ENCODE data around the gene PHF23.

Gene PHF23

DNA sequence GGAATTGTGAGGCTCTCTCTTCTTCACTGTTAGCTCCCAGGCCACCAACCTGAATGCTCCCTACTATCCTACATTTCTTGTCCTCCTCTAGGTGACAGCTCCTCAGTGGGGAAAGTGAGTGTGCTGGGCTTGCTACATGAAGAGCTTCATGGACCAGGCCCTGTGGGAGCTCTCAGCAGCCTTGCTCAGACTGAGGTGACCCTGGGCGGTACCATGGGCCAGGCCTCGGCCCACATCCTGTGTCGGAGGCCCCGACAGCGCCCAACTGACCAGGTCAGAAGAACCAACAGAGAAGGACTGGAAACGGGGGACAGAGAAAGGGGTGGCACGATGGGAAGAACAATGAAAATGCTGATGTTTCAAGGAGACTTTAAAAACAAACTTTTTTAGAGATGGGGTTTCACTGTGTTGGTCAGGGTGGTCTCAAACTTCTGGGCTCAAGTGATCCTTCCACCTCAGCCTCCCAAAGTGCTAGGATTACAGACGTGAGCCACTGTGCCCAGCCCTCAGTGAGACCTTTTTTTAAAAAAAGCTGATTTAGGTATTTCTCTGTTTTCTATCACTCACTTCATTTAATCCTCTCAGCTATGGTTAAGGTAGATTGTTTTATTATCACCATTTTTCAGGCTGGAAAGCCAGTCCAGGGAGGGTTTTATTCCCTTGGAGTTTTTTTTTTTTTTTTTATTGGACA, 17.7 kb upstream of the PHF23 start:
- DNase-seq (ENCODE audit: low read depth), result no peak
- no peak overlapping the region for H3K4me3 ChIP-seq (ENCODE audit: low read depth, low read length)
- TF ChIP-seq, protein P1, sequence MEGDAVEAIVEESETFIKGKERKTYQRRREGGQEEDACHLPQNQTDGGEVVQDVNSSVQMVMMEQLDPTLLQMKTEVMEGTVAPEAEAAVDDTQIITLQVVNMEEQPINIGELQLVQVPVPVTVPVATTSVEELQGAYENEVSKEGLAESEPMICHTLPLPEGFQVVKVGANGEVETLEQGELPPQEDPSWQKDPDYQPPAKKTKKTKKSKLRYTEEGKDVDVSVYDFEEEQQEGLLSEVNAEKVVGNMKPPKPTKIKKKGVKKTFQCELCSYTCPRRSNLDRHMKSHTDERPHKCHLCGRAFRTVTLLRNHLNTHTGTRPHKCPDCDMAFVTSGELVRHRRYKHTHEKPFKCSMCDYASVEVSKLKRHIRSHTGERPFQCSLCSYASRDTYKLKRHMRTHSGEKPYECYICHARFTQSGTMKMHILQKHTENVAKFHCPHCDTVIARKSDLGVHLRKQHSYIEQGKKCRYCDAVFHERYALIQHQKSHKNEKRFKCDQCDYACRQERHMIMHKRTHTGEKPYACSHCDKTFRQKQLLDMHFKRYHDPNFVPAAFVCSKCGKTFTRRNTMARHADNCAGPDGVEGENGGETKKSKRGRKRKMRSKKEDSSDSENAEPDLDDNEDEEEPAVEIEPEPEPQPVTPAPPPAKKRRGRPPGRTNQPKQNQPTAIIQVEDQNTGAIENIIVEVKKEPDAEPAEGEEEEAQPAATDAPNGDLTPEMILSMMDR (conservative IDR thresholded peaks at IDR 0.05; ENCODE audit: low read depth, low read length), result no peak

DNA sequence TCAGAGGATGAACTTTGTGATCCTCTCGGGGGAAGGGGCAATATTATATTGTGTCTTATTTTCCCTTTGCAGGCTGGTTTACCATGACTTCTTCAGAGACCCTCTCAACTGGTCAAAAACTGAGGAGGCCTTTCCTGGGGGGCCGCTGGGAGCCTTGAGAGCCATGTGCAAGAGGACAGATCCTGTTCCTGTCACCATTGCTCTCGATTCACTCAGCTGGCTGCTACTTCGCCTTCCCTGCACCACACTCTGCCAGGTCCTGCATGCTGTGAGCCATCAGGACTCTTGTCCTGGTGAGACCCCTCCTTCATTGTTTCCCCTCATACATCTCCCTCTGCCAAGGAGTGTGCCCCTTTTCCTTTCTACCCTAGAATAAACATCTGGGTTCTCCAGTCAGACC, 15.3 kb upstream of the PHF23 start:
- DNase-seq (ENCODE audit: low read depth), result no peak
- no peak overlapping the region for H3K4me3 ChIP-seq (ENCODE audit: low read depth, low read length)
- TF ChIP-seq, protein P1 (conservative IDR thresholded peaks at IDR 0.05; ENCODE audit: low read depth, low read length), result no peak

DNA sequence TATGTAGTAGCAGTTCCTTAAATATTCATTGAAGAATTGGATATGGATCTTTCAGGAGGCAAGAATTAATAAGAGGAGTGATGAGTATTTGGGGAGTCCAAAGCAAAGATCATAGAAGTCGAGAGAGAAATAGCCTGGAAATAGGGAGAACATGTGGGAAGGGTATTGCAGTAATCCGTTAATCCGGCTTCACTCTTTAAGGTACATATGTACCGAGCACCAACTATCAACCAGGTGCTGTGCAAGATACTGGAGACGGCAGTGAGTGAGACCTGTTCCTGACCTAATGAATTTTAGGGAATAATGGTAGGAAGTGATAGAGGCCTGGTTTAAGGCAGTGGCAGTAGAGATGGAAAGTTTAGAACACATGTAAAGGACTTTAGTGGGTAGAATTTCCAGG, 13.8 kb upstream of the PHF23 start:
- DNase-seq (ENCODE audit: low read depth), result no peak
- TF ChIP-seq, protein P1 (conservative IDR thresholded peaks at IDR 0.05; ENCODE audit: low read depth, low read length), result no peak
- H3K4me3 ChIP-seq (ENCODE audit: low read depth, low read length), result peak overlapping the region; percentile 91

DNA sequence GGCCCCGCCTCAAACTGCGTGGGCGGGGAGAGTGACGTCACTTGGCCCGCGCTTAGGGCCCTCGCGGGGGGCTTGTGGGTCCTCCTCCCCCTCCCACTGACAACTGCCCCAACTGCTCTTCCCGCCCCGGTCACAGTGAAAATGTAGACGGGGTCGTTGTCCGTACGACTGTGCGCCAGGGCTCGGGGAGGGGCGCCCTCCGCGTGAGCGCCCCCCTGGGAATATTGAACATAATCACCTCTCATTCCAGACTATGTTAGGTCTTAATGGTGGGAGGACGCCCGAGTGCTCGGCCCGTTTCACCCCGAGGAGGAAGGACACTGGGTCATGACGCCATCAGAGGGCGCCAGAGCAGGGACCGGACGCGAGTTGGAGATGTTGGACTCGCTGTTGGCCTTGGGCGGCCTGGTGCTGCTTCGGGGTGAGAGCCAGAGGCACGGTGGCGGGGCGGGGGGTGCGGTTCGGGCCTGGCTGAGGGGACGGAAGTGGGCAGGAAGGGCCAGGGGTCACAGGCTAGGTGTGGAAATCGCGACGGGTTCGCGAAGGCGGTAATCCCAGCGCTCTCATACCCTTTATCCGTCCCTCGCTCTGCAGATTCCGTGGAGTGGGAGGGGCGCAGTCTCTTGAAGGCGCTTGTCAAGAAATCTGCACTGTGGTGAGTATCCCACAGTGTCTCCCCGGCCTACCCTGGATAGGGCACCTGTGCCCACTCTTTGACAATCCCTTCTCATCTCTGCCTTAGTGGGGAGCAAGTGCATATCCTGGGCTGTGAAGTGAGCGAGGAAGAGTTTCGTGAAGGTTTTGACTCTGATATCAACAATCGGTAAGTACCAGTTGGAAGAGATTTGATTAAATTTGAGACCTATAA, 13.2 kb upstream of the PHF23 start, which contains the start of gene ELP5:
ELP5 (plus strand) TSS at position 40 of the 868 bp plus-strand sequence; CDS start at position 376, 336 bp downstream.
- peak; percentile 95 for DNase-seq (ENCODE audit: low read depth)
- peak within 1 kb of the TSS; percentile 96 for H3K4me3 ChIP-seq (ENCODE audit: low read depth, low read length)
- TF ChIP-seq, protein P1 (conservative IDR thresholded peaks at IDR 0.05; ENCODE audit: low read depth, low read length), result no peak

DNA sequence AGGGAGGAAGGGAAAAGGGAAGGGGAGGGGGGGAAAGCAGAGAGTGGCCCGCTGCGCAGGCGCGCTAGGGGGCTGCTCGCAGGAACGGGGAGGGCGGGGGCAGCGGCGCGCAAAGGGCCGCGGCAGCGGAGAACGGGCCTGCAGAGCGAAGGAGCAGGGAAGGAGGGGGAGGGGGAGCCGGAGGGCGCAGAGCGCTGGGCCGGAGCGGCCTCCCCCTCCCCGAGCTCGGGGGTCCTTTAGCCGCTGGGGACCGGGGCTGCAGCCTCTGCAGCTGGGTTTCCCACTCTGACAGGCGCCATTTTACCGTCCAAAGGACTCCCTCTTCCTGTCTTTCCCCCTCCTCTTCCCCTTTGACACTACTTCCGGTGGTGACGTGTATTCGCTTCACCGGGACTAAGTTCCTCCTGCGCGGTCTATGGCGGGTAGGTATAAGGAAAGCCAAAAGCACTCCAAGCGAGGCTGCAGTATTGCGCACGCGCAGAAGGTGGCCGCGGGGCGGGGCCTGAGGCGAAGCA, 12.5 kb upstream of the PHF23 start, which contains the start of gene CTDNEP1:
CTDNEP1 (minus strand) TSS at position 74 of the 515 bp plus-strand sequence. CDS start 438 bp downstream, outside the sequence.
- DNase-seq (ENCODE audit: low read depth), result peak; percentile 100
- TF ChIP-seq, protein P1 (conservative IDR thresholded peaks at IDR 0.05; ENCODE audit: low read depth, low read length), result no peak
- H3K4me3 ChIP-seq (ENCODE audit: low read depth, low read length), result peak within 1 kb of the TSS; percentile 96

DNA sequence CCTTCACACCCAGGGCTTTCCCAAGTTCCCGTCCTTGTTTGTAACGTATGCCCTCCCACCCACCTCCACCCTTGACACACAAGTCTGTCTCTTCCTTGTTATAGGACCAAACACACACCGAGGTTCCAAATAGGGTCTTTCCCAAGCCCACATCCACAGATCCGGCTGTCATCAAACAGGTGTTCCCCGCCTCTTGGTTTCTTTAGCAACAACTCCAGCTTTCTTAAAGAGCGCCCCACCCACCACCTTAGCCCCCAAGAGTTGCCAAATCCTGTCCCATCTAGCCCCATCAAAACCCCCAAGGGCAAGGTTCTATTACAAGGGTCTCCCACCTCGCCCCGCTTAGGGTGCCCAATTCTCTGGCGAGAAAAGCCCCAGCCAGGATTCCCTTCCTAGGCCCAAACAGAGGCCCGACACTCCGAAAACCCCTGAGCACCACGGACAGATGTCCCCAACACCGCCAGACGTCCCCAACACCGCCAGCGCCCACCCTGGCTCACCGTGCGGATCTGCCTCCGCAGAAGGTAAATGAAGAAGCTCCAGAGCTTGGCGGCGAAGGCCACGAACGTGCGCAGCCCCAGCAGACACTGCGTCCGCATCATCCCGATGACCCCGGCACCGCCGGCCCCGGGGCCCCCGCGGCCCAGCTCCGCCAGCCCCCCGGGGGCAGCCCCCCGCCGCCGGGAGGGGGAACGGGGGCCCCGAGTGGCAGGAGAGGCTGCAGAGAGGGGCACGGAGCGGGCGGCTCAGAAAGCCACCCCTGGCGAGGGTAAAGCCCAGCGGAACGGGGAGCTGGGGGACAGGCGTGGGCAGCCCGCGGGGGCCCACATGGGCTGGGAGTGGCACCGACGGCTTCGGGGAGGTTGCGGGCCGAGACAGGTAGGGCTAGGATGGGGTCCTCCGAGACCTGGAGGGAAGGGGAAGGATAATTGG, 11.7 kb upstream of the PHF23 start:
- TF ChIP-seq, protein P1 (conservative IDR thresholded peaks at IDR 0.05; ENCODE audit: low read depth, low read length), result no peak
- peak; percentile 28 for DNase-seq (ENCODE audit: low read depth)
- peak overlapping the region; percentile 96 for H3K4me3 ChIP-seq (ENCODE audit: low read depth, low read length)
